Astrocyte of the spinal cord (primary cell): ENCODE results near the gene NRGN.

ENCODE experiments used
- DNase-seq: peaks from one replicate; pipeline ENCODE4 v3.0.0; 2011; ENCODE audit warnings: low read depth, low spot score
- H3K4me3 ChIP-seq: 2 replicates; pipeline ENCODE4 v1.5.1; 2011; ENCODE audit warnings: low read depth, mild to moderate bottlenecking, low read length, moderate library complexity
- in situ Hi-C: cut with HindIII; loops from 2 replicates; pipeline ENCODE4 v1.10.0; 2017; ENCODE audit warnings: low sequenced_read_pairs
- TF ChIP-seq, protein P1 (sequence below): IDR thresholded peaks from 2 replicates; pipeline ENCODE4 v1.5.1; 2012; ENCODE audit warnings: low read depth, mild to moderate bottlenecking, low read length, inconsistent platforms

Gene NRGN

DNA sequence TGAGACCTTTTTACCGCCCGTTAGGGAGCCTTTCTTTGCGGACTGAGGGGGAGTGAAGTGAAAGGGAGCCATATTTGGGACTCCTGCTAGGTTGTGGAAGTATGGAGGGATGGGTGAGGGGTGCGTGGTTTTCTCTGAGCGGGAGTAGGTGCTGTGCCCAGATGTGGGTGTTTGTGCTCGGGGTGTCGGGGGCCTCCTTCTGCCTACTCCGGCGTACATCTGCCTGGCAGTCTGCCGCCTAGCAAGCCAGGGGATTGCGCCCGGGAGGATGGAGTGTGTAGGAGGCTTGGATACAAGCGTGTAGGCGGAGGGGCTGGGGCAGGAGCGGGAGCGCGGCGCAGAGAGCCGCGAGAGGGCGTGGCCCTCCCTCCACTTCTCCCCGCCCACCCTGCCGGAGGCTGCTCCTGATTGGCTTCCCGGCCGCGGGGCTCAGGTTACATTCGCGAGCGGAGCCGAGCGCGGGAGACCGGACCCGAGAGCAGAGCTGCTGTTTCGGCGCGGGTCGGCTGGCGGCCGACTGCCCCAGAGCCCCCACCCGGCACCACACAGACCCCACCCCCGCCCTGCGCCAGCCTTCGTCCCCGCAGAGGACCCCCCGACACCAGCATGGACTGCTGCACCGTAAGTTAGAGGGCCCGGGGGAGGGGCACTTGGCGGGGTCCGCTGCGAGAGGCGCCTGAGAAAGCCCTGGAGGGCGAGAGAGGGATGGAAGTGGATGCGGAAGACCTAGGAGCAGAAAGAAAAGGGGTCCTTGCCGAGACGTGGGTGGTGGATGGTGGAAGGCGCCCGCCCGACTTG is at the start of gene NRGN:
Gene NRGN, plus strand, starts transcription at position 464 of the 798 bp plus-strand sequence. Its CDS starts 143 bp downstream, at position 607.
- TF ChIP-seq, protein P1, sequence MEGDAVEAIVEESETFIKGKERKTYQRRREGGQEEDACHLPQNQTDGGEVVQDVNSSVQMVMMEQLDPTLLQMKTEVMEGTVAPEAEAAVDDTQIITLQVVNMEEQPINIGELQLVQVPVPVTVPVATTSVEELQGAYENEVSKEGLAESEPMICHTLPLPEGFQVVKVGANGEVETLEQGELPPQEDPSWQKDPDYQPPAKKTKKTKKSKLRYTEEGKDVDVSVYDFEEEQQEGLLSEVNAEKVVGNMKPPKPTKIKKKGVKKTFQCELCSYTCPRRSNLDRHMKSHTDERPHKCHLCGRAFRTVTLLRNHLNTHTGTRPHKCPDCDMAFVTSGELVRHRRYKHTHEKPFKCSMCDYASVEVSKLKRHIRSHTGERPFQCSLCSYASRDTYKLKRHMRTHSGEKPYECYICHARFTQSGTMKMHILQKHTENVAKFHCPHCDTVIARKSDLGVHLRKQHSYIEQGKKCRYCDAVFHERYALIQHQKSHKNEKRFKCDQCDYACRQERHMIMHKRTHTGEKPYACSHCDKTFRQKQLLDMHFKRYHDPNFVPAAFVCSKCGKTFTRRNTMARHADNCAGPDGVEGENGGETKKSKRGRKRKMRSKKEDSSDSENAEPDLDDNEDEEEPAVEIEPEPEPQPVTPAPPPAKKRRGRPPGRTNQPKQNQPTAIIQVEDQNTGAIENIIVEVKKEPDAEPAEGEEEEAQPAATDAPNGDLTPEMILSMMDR = no peak
- peak within 1 kb of the TSS; percentile 52 for H3K4me3 ChIP-seq
- peak; percentile 89 for DNase-seq
- in situ Hi-C loops = no loop called here

DNA sequence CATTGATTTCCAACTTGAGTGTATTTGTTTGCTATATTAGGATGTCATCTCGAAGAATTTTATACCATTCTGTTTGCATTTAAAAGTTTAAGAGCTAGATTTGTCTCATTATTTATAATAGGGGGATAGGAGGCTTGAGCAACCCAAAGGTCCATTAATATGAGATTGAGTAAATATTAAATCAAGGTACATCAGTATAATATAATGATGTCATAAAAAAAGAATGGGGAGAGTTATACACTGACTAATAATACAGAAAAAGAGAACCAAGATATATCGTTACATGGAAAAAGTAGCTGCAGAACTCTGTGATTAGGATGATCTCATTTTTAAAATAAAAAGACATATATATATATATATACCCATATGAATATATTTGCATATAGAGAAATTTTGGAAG is 46.6 kb upstream of the NRGN start:
- H3K4me3 ChIP-seq = no peak overlapping the region
- DNase-seq = no peak
- TF ChIP-seq, protein P1 = no peak
- in situ Hi-C loops = no loop called here

DNA sequence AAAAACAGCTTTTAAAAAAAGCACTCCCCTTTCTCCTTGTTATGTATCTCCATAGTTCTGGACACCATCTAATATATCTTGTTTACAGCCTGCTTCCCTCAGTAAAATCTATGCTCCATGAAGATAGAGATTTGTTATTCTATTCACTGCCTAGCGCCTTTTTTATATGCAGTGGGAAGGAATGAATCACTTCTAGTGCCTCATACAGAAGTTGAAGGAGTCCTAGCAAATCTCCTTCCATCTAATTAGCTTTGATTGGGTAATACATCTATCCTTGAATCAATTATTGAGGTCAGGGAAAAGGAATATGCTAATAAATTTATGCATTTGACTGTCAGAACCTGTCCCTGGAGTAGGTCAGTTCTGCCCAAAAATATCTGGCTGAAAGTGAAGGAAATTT is 40.2 kb upstream of the NRGN start:
- TF ChIP-seq, protein P1 = no peak
- in situ Hi-C loops = no loop called here

DNA sequence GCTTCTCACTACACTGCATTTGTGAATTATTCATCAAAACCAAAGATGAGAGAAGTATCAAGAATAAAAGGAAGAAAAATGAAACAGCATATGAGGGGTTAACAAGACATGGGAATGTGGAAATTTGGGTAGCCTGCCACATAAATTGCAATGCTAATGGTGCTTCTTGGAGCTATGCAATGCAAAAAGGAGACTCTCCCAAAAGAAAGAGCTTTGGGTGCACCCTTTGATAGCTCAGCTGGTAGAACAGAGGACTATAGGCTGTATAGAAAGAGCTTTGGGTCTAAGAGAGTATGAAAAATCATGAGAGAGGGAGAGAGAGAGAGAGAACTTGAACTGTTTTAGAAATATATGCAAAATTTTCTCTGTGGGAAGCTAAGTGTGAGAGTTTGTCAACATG is 39.7 kb upstream of the NRGN start:
- DNase-seq = no peak
- in situ Hi-C loops = no loop called here
- TF ChIP-seq, protein P1 = no peak
- H3K4me3 ChIP-seq = no peak overlapping the region

More for the DNA sequence above, 40.2 kb upstream of the NRGN start:
- H3K4me3 ChIP-seq = no peak overlapping the region
- DNase-seq = no peak

DNA sequence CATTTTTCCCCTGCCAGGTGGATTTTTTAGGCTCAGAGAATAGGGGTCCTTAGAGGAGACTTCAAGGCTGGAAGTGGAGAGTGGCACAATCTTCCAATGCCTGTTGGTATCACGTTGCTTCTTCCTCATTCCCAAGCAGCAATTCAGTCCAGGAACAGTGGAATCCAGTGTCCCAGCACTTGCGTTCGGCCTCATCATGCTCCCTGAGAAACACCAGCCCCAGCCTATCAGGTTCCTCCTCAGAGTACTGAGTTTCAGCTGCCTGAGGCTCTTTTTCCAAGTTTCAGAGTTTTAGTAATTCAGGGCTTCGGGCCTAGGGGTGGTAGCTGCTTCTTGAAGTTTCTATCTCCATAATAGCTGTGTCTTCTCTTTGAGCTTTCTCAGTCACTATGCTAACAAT is 31.9 kb upstream of the NRGN start:
- no peak overlapping the region for H3K4me3 ChIP-seq
- in situ Hi-C loops = no loop called here
- DNase-seq = no peak
- TF ChIP-seq, protein P1 = no peak

DNA sequence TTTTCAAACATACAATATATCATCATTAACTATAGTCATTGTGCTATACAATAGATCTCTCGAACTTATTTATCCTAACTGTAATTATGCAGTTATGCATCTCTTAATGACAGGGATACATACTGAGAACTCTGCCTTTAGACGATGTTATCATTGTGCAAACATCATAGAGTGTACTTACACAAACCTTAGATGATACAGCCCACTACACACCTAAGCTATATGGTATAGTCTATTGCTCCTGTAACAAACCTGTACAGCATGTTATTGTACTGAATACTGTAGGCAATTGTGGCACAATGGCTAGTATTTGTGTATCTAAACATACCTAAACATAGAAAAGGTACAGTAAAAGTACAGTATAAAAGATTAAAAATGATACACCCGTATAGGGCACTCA is 27.4 kb upstream of the NRGN start:
- in situ Hi-C loops = no loop called here
- TF ChIP-seq, protein P1 = no peak
- H3K4me3 ChIP-seq = no peak overlapping the region
- no peak for DNase-seq
